Measurements from ENCODE around the gene CRKL.

CRKL gene

GRCh38 chr22:20953342-20953608, 36.1 kb downstream of the CRKL start:
- DNase-seq = no peak

- DNase-seq = no peak
These were observed 36.7 kb downstream of the CRKL start for GRCh38 chr22:20953668-20954500.

- no peak for DNase-seq
These were observed 38.3 kb downstream of the CRKL start for GRCh38 chr22:20955548-20955947.

GRCh38 chr22:20956258-20957101, 39.3 kb downstream of the CRKL start:
- DNase-seq = no peak

- no peak for DNase-seq
These were observed 40.0 kb downstream of the CRKL start for GRCh38 chr22:20957102-20957682.

- no peak for DNase-seq
These were observed 40.6 kb downstream of the CRKL start for GRCh38 chr22:20957683-20958431.

GRCh38 chr22:20959578-20960461, 42.6 kb downstream of the CRKL start:
- DNase-seq = no peak

GRCh38 chr22:20960609-20961008, 43.4 kb downstream of the CRKL start:
- DNase-seq = no peak

- DNase-seq = no peak
These were observed 45.3 kb downstream of the CRKL start for GRCh38 chr22:20962491-20962945.

- no peak for DNase-seq
These were observed 46.2 kb downstream of the CRKL start for GRCh38 chr22:20963201-20964052.

- no peak for DNase-seq
These were observed 47.0 kb downstream of the CRKL start for GRCh38 chr22:20964090-20964798.

- no peak for DNase-seq
These were observed 47.5 kb downstream of the CRKL start for GRCh38 chr22:20964799-20965103.

- no peak for DNase-seq
These were observed 48.1 kb downstream of the CRKL start for GRCh38 chr22:20965104-20965887.

- DNase-seq = no peak
These were observed 49.0 kb downstream of the CRKL start for GRCh38 chr22:20965888-20966855.

GRCh38 chr22:20966883-20967696, 49.9 kb downstream of the CRKL start, which contains the start of gene AIFM3:
AIFM3 (plus strand) TSS chr22:20967255; CDS start chr22:20967945, 690 bp downstream.
- DNase-seq = no peak

- DNase-seq = no peak
These were observed 50.5 kb downstream of the CRKL start for GRCh38 chr22:20967697-20968211.
